Activated CD4-positive, alpha-beta T cell treated with anti-CD3 and anti-CD28 coated beads, Interleukin-10, Interleukin-2, amounts not matched to agents 100 ng/mL and 50 ng/mL, durations not matched to agents 16 hours and 8 hours (primary cell): Measurements from ENCODE around the gene PPP1R13B.

ENCODE experiments used
- DNase-seq: peaks from one replicate; pipeline ENCODE4 v3.0.0-alpha.2; 2020

PPP1R13B gene

DNA sequence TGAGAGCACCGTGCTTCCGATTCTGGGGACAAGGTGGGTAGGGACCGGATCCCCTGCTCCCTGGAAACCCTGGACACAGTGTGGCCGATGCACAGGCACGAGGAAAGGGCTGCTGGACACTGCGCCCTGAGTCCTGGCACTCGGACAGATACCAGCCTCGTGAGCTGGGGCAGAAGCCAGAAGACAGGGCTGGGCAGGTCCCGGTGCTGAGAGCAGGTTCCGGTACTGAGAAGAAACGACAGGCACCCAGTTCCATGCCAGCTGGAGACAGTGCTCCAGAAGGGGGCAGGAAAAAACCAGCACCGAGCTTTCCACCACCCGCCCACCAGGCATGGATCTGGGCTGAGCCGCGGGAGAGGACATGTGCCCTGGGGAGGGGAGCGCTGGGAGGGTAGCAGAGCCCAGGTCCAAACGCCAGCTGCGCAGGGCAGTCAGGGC is 138.6 kb downstream of the PPP1R13B start:
- DNase-seq: no peak

DNA sequence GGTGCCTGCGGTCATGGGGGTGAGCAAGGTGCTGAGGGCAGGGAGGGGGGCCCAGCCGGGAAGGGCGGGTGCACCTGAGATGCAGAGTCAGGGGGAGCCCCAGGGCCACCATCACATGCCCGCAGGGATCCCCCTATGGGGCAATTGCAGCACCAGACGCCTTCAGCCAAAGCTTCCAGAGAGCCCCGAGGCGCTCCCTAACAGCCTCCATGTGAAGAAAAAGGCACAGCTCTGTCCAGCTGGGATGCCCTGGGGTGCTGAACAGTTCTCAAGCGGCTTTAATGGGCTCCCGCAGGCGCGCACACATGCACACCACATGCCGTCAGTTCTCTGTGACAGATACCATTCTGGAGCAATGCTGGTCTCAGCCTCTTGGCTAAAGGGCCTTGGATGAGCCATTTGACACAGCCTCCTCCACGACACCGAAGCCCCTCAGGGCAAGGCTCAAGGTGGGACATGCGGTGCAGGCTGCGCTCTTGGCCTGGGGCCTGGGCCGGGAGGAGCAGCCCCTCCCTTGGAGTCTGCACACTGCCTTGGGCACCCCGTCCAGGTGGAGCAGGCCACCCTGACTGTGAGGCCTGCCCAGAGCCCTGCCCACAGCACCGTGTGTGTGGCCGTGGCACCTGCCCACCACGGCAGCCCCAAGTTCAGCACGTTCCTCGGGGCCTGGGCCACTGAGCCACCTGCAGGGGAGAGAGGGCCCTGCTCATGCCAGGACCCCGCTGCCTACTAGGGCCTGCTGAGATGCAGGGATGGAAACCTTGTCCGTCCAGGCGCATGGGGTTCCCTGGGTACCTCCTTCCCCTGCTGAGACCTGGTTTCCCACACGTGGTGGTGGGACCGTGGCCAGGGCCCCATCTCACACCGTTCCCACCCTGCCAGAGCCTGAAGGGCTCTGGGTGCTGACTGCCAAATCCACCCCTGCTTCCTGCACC is 139.8 kb downstream of the PPP1R13B start:
- no peak for DNase-seq

DNA sequence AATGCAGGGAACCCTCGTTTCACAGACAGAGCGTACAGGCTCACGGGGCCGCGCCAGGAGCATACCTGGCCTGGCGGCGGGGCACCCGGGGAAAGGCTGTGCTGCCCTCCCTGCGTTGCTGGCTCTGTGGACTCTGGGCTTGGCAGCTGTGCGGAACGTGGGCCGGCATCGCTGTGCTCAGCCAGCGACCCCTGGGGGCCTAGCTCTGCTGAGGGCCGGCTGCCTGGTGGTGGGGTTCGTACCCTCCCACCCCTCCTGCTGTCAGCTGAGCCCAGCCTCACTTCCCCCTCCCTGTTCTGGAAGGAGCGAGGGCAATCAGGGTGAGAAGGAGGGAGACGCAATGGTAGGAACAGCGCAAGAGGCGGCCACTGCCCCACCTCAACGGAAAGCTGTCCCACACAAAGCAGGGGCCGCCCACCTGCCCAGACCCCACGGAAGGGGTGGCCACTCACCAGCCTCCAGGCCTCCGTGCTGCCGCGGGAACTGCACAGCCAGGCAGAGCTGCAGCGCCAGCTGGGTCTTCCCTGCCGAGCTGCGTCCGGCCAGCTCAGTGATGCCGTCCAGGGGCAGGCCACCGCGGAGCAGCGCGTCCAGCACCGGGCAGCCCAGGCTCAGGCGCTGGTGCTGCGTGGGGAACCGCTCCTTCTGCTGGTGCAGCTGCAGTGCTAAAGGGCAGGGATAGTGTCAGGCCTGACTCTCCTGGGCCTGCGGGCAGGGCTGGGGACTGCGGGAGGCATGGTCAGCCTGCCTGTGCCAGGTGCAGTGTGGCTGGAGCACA is 140.6 kb downstream of the PPP1R13B start:
- no peak for DNase-seq

DNA sequence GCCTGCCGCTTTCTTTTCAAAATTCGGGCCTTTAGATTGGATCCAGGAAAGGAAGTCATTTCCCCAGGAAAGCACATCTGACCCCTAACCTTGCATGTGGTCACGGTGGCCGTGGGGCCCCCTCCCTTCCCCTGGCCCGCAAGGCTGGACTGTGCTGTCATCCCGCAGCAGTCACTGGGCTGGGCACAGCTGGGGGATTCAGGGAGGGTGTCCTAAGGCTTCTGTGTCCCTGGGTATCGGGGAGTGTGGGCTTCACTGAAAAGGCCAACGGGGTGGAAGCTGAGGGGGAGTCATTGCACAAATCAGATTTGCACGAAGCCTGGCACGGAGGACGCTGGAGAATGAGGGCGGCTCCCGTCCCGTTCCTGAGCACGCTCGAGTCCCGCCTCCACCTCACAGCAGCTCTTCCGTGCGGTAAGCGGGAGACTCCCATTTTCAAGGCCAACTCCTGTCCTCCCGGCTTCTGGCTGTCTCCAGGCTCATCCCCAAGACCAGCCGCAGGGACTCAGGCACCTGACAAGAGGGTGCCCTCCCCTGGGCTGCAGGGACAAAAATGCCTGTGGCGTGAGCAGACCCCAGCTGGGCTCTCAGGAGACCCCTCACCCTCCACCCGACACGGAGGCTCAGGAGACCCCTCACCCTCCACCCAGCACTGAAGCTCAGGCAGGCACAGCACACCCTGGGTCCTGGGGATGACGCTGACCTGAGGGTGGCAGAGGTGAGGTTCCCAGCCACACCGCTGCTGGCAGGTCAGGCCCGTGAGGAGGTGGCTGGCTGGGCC is 141.7 kb downstream of the PPP1R13B start:
- DNase-seq: no peak

DNA sequence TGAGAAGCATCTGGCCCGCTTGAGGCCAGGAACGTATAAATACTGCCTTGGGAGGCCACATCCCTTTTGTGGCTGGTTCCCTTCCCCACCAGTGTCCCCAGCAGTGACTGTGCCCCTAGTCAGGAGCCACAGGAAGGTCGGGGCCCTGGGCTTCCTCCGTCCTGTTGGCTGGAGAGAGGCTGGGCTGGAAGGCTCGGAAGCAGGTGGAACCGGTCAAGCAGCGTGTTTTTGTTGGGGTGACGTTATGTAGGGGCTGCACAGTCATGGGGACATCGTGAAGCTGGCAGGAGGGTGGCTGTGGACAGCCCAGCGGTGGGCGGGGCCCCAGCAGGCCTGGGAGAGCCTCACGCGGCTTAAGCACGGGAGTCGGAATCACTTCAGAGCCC is 142.3 kb downstream of the PPP1R13B start:
- no peak for DNase-seq

DNA sequence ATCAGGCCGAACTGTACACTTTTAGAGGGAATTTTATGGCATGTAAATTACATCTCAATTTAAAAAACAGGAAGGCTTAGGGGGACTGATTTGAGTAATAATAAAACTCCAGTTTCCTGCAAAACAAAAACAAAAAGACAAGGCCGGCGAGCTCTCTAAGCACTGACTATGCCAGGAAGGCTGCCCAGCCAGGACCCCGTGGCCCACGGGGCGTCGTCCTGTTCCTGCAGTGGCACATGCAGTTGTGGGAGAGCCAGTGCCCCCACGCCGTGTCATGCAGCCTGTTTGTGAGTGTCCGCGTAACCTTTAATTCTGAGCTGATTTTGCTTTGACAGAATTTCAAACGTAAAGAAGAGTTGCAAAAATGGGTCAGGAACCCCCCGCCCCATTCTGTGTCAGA is 142.7 kb downstream of the PPP1R13B start:
- no peak for DNase-seq

DNA sequence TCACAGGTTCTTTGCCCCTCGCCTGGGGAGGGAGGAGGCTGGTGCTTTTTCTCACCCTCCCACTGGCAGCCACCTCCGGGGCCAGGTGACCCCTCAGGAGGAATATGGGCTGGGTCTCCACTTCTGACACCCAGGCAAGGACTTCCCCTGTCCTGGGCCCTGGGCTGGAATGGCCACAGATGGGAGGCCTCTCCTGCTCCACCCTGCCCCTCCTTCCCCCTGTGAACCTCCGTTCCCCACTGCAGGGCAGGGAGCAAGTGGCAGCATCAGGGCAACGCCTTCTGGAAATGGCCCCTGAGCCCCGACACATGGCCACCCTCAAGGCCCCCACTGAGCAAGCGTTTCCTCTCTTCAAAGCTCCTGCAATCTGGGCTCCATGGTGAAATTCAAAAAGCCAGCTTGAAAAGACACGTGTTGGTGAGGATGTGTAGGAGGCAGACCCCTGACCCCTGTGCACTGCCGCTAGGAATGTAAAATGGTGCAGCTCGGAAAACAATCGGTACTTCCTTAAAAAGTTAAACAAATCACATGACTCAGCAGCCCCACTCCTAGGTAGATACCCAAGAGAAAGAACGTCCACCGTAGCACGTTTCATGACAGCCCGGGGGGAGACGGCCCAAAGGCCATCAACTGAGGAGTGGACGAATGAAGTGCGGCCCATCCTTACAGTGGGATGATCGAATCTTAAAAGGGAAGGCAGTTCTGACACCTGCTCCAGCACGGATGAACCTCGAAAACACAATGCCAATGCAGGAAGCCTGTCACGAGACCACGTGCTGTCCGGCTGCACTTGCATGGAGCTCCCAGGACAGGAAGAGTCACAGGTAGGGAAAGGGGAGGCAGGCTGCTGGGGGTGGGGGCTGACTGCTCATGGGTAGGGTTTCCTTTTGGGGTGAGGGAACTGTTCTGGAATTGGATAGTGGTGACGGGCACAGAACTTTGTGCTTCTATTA is 143.7 kb downstream of the PPP1R13B start:
- DNase-seq: no peak

DNA sequence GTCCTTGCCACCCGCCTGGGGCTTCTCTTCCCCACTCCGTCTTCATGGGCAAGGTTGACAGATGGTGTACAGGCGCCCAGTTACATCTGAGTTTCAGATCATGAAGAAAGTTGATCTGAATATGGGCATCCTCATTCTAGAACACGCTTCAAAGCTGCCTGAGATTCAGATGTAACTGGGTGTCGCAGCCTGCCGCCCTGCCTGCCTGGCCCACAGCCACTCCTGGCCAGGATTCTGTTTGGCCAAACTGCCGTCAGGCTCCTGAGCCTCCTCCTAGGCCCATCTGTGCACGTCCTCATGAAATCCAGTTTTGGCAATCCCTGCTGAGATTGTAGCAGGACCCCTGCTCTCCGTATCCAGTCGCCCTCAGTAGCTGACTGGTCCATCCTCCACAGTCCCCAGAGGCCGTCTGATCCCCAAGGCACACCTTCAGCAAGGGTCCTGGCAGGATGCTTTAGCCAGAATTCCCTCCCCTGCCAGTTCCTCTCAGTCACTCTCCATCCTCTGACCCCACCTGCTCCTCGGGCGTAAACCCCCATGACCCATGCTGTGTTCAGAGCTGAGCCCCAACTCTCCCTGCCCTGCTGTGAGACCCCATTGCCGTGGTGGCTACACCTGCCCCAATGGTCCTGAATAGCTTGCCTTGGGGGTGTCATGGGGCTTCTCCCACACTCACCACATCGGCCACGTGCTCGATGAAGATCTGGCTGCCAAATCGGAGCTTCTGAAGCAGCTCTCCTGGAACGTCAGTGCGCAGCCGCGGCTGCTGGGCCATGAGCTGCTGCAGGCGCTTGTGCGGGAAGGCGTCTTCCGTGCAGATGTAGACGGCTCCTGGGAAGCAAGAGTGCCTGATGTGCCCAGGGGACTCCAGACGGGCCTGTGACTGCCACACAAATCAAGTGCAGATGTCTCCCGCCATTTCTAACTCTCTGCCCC is 144.6 kb downstream of the PPP1R13B start:
- no peak for DNase-seq

DNA sequence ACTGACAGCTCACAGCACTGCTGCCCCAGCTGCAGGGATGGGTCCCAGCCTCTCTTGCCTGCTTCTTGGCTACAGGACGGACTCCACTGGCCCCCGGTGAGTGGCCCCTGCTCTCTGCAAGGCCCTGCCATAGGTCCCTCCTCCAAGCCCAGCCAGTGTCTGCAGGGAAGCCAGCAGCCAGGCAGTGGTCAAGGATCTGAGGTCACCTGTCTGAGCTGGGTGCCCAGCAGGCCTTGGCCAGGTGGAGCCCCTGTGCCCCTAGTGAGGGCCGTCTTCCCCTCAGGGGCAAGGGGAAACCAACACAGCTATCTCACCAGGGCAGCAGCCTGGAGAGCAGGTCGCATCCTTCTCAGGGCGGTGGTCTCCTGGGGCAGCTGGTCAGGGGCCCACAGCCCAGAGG is 145.3 kb downstream of the PPP1R13B start:
- no peak for DNase-seq

DNA sequence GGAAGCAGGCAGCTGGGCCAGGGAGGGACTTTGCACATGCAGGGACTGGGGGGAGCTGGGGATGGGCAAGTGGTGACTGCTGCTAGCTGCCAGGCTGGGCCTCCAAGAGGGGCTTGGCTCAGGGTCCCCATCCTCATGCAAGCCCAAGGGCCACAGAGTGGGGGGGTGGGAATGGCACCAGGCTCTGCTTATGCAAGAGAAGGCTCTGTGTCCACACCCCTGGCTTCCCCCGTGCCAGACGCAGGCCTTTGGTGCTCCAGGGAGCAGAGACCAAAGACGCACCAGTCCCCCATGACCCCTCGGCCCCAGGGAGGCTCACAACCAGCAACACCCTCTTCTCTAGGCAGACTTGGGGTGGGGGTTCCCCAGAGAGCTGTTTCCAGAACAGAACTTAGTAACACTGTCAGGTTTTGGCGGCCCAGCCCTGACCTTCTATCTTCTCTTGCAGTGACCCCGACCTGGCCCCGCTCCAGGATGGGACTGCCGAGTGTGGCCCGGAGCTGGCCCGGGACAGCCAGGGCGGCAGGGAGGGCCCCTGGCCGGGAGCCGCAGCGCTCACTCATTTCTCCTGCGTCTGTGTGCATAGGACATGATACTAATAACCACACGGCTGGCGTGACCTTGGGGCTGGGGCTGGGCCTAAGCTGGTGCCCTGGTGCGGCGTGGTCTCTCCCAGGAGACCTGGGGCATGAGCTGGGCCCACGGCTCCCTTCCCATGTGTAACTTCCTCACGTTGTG is 146.5 kb downstream of the PPP1R13B start:
- DNase-seq: no peak

DNA sequence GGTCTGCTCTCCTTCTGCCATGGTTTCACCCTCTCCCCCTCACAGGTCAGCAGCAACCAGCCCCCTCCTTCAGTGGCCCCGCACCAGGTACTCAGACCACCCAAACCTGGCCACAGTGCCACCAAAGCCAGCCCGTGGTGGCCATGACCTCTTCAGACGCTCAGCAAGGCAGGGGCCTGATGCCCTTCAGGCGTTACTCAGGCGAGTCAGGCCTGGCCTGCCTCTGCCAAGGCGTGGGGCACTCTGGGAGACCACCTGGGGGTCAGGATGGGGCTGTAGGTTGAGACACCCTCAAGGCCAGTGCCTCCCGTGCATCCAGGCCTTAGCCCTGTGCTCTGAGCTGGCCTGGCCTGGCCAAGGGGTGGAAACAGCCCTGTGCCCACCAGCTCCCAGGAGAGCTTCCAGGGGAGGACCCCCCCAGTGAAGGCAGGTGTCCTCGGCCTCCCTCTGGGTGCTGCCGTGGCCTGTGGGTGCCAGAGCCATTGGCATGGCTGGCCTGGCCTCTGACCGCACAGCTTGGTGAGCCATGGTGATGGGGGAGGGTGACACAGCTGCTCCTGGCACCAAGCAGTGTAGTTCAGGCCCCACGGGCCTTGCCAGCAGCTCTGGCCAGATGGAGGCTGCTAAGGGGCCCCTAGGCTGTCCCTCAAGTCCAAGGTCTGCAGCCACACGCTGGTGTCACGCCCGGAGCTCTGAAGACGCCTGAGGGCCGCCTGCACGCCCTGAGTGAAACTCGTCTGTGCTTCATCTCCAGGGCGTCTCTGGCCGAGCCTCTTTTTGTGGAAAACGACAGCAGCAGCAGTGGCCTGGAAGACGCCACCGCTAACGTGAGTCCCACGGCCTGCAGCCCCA is 147.2 kb downstream of the PPP1R13B start:
- DNase-seq: no peak

DNA sequence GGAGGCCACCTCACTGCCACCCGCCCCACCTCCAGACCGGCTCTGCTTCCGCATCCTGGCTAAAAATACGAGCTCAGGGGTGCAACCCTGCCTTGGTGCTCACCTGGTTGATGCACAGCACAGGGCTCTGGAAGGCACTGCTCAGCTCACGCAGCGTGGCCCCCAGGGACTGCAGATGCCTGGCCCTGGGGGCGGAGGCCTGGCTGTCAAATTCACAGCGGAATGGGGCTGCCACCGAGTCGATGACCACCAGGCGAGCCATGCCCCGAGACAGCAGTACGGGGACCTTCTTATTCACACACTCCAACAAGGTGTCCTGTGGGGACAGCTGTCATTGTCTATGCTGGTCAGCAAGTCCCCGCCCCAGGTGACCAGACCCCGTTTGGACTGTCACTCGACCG is 148.1 kb downstream of the PPP1R13B start:
- DNase-seq: no peak

DNA sequence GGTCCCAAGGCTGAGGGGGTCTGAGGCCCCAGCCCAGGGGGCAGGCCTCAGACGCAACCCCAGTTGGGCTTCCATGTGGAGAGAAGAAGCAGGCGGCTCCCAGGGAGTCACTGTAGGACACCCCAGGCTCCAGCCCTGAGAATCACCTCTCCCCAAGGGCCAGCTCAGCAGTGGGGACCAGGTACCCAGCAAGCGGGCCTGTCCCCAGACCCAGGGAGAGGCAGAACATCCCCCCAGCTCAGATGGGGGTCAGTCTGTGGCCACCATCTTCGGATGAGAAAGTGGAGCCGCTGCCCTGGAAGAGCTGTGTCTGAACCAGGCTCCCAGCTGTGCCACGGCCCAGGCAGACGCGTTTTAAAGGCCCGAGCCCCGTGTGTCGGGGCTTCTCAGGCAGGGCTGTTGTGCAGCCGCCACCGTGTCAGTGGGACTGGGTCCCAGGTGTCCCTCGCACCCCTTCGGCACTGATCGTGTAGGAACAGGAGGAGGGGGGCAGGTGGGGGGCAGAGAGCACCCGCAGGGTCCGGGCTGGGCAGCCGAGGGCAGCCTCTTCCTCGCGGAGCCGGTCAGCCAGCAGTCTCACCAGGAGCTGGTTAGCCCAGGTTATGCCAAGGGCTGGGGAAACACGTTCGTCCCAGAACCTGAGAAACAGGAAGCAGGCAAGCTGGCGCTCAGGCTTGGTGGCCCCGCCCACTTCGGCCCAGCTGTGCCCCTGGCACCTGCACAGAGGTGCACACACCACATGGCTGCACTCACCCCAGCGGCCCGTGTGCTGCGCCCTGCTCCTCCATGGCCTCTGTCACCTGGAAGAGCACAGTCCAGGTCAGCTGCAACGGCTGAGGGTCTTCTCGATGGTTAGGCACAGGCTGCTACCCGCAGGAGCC is 148.8 kb downstream of the PPP1R13B start:
- DNase-seq: no peak

DNA sequence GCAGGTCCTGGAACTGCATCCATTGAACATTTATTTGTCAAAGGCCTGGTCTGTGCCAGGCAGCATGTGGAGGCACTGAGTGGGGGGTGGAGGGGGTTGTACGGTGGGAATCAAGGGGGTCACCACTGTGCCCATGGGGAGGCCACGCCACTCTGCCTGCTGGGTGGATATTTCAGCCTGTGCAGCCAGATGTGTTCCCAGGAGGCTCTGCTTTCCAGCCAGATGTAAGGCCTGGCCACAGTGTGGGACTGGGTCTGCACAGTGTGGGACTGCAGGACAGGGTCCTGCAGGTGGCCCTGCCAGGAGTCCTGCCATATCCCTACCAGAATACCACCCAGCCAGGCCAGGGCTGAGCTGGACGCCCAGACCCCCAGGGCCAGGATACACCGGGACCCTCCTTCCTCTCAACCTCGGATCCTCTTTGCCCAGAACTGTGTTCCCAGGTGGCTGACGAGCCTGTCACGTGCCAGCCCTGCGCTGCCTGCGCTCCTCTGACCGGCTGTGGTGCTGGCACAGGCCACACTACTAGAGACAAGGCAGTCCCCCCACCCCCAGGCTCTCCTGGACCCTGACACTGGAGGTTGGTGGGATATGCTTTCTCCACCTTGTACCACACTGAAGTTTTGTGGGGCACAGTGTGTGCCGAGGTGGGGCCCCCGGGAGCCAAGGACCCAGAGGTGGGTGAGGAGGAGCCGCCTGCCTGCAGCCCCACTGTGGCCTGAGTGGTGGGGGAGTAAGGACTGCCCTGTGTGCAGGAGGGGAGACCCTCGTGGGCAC is 149.6 kb downstream of the PPP1R13B start:
- no peak for DNase-seq

DNA sequence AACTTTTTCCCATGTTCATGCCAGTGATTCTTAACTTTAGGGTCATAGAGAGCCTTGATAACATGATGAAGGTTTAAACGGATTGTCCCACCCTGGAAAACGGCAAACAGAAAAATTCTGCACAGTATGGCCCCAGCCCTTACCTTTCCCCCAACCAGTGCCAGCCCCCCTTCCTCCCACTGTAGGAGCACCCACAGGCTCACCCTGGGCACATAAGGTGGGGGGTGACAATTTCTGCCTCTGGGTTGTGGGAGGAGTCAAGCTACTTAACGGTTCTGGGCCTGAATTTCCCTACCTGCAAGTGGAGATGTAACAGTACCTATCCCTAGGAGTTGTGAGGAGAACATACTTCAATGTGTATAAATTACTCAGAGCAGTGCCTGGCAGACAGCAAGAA is 150.2 kb downstream of the PPP1R13B start:
- no peak for DNase-seq

DNA sequence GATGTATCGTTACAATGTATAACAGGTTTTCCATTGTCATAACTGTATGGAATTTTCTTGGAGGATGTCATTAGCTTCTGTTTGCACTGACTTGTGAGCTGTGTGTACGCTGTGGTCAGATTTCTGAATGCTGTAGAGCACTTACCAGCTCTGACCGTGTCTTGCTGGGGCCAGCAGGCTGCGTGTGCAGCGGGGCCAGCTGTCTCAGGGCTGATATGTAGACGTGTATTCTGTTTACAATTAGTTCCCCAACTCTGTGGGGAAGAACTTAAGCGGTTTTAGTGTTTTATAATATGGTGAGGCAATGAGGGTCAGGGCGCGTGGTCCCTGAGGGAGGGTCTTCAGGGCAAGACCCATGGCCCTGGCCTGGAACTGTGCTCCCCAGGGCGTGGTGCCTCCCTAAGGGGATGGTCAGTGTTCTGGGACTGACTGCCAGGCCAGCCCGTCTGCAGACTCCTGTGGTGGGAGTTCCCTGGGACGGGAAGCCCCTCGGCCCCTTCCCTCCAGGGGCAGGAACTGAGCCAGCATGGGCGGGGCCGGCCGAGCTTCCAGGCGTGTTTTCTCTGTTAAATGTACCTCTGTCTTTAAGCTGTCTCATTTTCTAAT is 150.8 kb downstream of the PPP1R13B start:
- DNase-seq: no peak

DNA sequence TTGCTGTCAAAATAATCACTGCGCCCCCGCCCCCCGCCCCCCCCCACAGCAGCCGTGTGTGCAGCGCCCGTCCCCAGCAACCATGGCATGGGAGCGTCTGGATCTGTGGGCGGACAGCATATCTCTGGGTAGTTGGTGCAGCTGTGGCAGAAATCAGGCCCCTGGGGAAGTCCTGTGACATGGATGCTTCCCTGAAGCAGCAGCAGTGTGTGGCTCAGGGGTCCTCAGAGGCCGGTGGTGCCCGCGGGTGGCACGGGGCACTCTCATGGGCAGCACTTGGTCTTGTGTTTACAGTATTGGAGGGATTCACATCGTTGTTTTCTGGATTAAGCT is 151.3 kb downstream of the PPP1R13B start:
- no peak for DNase-seq
